Mesendoderm (in vitro differentiated cells): ENCODE results near the gene DPEP1.

Source experiments
- DNase-seq: peaks from one replicate; pipeline ENCODE4 v3.0.0; 2013
- H2AK5ac ChIP-seq: 2 replicates; pipeline ENCODE4 v1.6.1; 2013; ENCODE audit warnings: low read length, inconsistent platforms
- H2BK120ac ChIP-seq: 2 replicates; pipeline ENCODE4 v1.6.1; 2013; ENCODE audit warnings: low read depth, mild to moderate bottlenecking, low read length, moderate library complexity, mixed read lengths
- H2BK15ac ChIP-seq: replicated peaks from 2 replicates; pipeline ENCODE4 v1.6.1; 2013; ENCODE audit warnings: low read depth, mild to moderate bottlenecking, moderate library complexity
- H2BK5ac ChIP-seq: 2 replicates; pipeline ENCODE4 v1.6.1; 2013; ENCODE audit warnings: low read length, inconsistent platforms
- H3K18ac ChIP-seq: 2 replicates; pipeline ENCODE4 v1.6.1; 2013; ENCODE audit warnings: mild to moderate bottlenecking, low read length, mixed read lengths
- H3K23ac ChIP-seq: one replicate; pipeline ENCODE4 v1.6.1; 2013; ENCODE audit warnings: low read length
- H3K27ac ChIP-seq: 2 replicates; pipeline ENCODE4 v1.5.1; 2013; ENCODE audit warnings: low read depth, mild to moderate bottlenecking, inconsistent platforms, low read length, moderate library complexity
- H3K27me3 ChIP-seq: 2 replicates; pipeline ENCODE4 v1.6.1; 2013; ENCODE audit warnings: low read length, control low read depth, mild to moderate bottlenecking, inconsistent platforms; ENCODE audit not compliant: insufficient read depth, poor library complexity
- H3K36me3 ChIP-seq: 2 replicates; pipeline ENCODE4 v1.6.1; 2013; ENCODE audit warnings: low read length, inconsistent platforms; ENCODE audit not compliant: control insufficient read depth, insufficient read depth
- H3K4ac ChIP-seq: one replicate; pipeline ENCODE4 v1.6.1; 2013; ENCODE audit warnings: low read depth, mild to moderate bottlenecking, low read length, moderate library complexity
- H3K4me1 ChIP-seq: 2 replicates; pipeline ENCODE4 v1.6.1; 2013; ENCODE audit warnings: low read depth, low read length, inconsistent platforms; ENCODE audit not compliant: control insufficient read depth
- H3K4me2 ChIP-seq: 2 replicates; pipeline ENCODE4 v1.6.1; 2013; ENCODE audit warnings: low read length
- H3K4me3 ChIP-seq: 2 replicates; pipeline ENCODE4 v1.5.1; 2013; ENCODE audit warnings: mild to moderate bottlenecking, low read length
- H3K56ac ChIP-seq: one replicate; pipeline ENCODE4 v1.6.1; 2013; ENCODE audit warnings: low read length
- H3K79me1 ChIP-seq: 2 replicates; pipeline ENCODE4 v1.6.1; 2013; ENCODE audit warnings: low read length, inconsistent platforms
- H3K79me2 ChIP-seq: 2 replicates; pipeline ENCODE4 v1.6.1; 2013; ENCODE audit warnings: mild to moderate bottlenecking, low read length; ENCODE audit not compliant: control insufficient read depth, insufficient read depth
- H3K9ac ChIP-seq: 2 replicates; pipeline ENCODE4 v1.6.1; 2013; ENCODE audit warnings: low read length, inconsistent platforms
- H4K5ac ChIP-seq: one replicate; pipeline ENCODE4 v1.6.1; 2013; ENCODE audit warnings: low read length
- H4K8ac ChIP-seq: one replicate; pipeline ENCODE4 v1.6.1; 2013; ENCODE audit warnings: low read depth, mild to moderate bottlenecking, control low read depth, low read length, moderate library complexity
- WGBS: extraction: QIAGEN DNeasy Blood & Tissue Kit; methylation state at CpG from one replicate; pipeline ENCODE4 v1.1.7; 2013; ENCODE audit warnings: low lambda C conversion rate, missing lambda C conversion rate; ENCODE audit not compliant: insufficient coverage; ENCODE audit errors: extremely low coverage; 5-methylcytosine and 5-hydroxymethylcytosine counted together

The DPEP1 gene

DNA sequence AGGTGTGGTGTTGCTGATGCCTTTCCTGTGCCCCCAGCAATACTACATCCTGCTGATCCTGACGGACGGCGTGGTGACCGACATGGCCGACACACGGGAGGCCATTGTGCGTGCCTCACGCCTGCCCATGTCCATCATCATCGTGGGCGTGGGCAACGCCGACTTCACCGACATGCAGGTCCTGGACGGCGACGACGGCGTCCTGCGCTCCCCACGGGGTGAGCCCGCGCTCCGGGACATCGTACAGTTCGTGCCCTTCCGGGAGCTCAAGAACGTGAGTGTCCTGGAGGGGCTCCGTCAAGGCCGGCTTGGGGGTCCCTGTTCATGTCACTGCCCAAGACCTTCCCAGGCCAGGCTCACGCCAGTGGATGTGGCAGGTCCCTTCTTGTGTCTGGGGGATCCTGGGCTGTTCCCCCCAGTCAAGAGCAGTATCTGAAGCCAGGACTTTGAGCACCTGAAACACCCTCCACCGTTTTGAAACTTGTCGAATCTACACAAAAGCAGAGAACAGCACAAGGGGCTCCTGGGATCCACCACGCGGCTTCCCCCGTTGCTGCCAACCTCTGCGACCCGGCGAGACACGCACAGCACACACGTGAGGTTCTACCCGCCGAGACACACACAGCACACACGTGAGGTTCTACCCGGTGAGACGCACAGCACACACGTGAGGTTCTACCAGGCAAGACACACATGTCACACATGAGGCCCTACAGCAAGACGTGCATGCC is 17.9 kb upstream of the DPEP1 start:
- Histone ChIP-seq H3K4me1 (no peaks in the 10 kb centered on the region), H3K36me3 (no peaks in the 10 kb centered on the region), H2BK5ac (no peak overlapping the region), H3K27me3 (no peaks in the 10 kb centered on the region), H4K5ac (no peak overlapping the region), H3K4me3 (no peak overlapping the region), H3K4ac (no peak overlapping the region), H3K4me2 (no peak overlapping the region), H3K27ac (no peak overlapping the region), H3K79me2 (no peaks in the 10 kb centered on the region), H2BK15ac (no peak overlapping the region), H3K56ac (no peak overlapping the region), H3K23ac (no peak overlapping the region), H2BK120ac (no peak overlapping the region), H2AK5ac (no peak overlapping the region), H3K9ac (no peak overlapping the region), H3K18ac (no peak overlapping the region), H3K79me1 (no peaks in the 10 kb centered on the region), H4K8ac (no peak overlapping the region)
- no peak for DNase-seq
- WGBS = no CpG with 5 or more reads among the region's 47 CpGs

DNA sequence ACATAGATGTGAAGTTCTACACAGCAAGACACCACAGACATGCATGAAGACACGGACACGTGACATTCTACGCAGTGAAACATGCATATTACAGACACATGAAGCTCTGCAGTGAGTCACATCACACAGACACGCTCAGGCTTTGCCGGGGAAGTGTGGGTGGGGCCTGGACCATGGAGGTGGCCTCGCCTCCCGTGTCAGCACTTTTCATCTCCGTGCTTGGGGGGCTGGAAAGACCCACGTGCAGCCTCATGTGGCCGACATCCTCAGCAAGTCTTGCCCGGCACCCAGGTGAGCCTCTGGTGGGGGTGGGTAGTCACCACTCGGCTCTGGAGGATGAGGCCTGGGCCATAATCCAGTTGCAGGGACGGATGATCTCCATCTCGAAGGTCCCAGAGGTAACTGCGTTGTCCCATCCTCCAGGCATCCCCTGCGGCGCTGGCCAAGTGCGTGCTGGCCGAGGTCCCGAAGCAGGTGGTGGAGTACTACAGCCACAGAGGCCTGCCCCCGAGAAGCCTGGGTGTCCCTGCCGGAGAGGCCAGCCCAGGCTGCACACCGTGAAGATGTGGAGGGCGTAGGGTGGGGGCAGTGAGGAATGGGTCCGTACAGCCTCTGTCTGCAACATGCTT is 17.3 kb upstream of the DPEP1 start:
- Histone ChIP-seq H3K4ac (no peak overlapping the region), H3K4me2 (no peak overlapping the region), H2BK5ac (no peak overlapping the region), H3K79me1 (no peaks in the 10 kb centered on the region), H2BK120ac (no peak overlapping the region), H3K9ac (no peak overlapping the region), H4K5ac (no peak overlapping the region), H2BK15ac (no peak overlapping the region), H2AK5ac (no peak overlapping the region), H3K18ac (no peak overlapping the region), H3K27me3 (no peaks in the 10 kb centered on the region), H3K4me1 (no peaks in the 10 kb centered on the region), H3K27ac (no peak overlapping the region), H3K4me3 (no peak overlapping the region), H3K23ac (no peak overlapping the region), H3K79me2 (no peaks in the 10 kb centered on the region), H3K56ac (no peak overlapping the region), H4K8ac (no peak overlapping the region), H3K36me3 (no peaks in the 10 kb centered on the region)
- DNase-seq = no peak
- WGBS = no CpG with 5 or more reads among the region's 25 CpGs

DNA sequence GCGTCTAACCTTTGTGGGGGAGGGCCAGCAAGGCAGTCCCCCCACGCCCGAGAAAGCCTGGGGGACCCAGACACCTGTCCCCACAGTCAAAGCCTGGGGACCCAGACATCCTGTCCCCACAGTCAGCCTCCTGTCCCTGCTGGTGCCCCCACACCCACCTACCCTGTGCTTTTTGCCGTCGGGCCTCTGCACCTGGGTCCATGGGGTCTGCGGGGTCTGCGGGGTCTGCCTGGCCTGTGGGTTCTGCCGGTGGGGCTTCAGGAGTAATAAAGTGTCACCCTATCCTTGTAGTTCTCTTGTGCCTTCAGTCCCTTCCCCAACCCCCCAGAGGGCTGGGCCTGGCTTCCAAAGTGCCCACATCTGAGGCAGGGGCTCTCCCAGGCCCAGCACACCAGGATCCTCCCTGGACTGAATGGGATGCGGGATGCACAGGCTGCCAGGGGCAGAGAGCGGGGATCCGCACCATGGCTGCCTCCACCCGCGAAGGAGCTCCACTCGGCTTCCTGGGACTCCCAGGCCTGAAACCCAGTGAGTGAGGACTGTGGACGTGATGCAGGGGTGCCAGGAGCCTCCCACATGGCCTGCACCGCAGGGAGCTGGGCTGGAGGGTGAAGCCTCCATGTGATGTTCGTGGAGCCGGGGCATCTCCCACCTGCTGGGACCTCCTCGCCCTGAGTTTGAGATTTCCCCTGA is 16.3 kb upstream of the DPEP1 start:
- Histone ChIP-seq H2BK5ac (no peak overlapping the region), H2BK120ac (no peak overlapping the region), H3K4me3 (no peak overlapping the region), H3K4me1 (no peaks in the 10 kb centered on the region), H2BK15ac (no peak overlapping the region), H4K5ac (no peak overlapping the region), H3K9ac (no peak overlapping the region), H3K23ac (no peak overlapping the region), H2AK5ac (no peak overlapping the region), H3K79me2 (no peaks in the 10 kb centered on the region), H3K56ac (no peak overlapping the region), H3K4me2 (no peak overlapping the region), H3K27me3 (no peaks in the 10 kb centered on the region), H3K36me3 (no peaks in the 10 kb centered on the region), H3K4ac (no peak overlapping the region), H3K27ac (no peak overlapping the region), H3K18ac (no peak overlapping the region), H3K79me1 (no peaks in the 10 kb centered on the region), H4K8ac (no peak overlapping the region)
- no peak for DNase-seq
- no CpG with 5 or more reads among the region's 19 CpGs for WGBS

DNA sequence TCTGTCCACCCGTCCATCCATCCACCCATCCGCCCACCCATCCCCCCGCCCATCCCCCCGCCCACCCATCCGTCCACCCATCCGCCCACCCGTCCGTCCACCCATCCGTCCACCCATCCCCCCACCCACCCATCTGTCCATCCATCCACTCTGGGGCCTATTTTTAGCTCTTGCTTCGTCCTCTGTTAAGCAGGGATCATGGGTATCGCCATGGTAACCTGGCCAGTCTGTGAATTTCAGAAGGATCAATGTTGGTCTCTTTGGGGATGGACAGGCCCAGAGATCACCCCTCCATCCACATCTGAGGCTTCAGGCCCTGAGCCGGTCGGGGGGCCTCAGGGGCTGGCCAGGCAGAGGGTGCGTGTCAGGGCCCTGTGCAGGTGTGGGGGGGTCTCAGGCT is 15.2 kb upstream of the DPEP1 start:
- no peak overlapping the region for H3K23ac ChIP-seq
- H2AK5ac ChIP-seq = no peak overlapping the region
- no peak overlapping the region for H4K8ac ChIP-seq
- no peak overlapping the region for H2BK15ac ChIP-seq
- no peak overlapping the region for H3K4me3 ChIP-seq
- H3K4me2 ChIP-seq = no peak overlapping the region
- H3K18ac ChIP-seq = no peak overlapping the region
- H4K5ac ChIP-seq = no peak overlapping the region
- no CpG with 5 or more reads among the region's 14 CpGs for WGBS
- H3K79me1 ChIP-seq = no peaks in the 10 kb centered on the region
- H3K56ac ChIP-seq = no peak overlapping the region
- H3K4me1 ChIP-seq = peaks cover 3% of the 10 kb centered on the region
- no peaks in the 10 kb centered on the region for H3K27me3 ChIP-seq
- DNase-seq = peak; percentile 60
- no peak overlapping the region for H2BK5ac ChIP-seq
- H2BK120ac ChIP-seq = no peak overlapping the region
- H3K36me3 ChIP-seq = no peaks in the 10 kb centered on the region
- no peaks in the 10 kb centered on the region for H3K79me2 ChIP-seq
- H3K4ac ChIP-seq = no peak overlapping the region
- no peak overlapping the region for H3K9ac ChIP-seq
- no peak overlapping the region for H3K27ac ChIP-seq

DNA sequence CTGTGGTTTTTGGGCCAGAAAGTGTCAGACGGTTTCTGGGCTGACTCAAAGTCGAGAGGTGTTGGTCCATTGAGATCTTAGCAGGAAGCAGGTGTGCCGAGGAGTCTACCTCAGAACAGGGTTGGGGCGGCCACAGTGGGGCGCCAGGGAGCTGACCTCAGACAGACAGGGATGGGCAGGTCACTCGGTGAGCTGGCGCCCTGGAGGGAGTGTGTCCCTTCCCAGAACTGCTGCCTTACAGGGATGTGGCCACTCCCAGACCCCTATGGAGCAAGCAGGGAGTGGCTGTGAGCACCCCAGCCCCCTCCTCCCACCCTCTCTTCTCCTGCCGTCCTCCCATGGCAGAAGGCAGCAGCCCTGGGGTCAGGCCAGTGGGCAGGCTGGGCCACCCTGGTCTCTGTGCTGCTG is 14.0 kb upstream of the DPEP1 start:
- no peak overlapping the region for H2BK120ac ChIP-seq
- DNase-seq = peak; percentile 79
- H3K27me3 ChIP-seq = no peaks in the 10 kb centered on the region

More for the DNA sequence above, 14.0 kb upstream of the DPEP1 start:
- Histone ChIP-seq H2BK5ac (no peak overlapping the region), H3K4me2 (no peak overlapping the region), H3K4me3 (no peak overlapping the region), H3K4ac (no peak overlapping the region), H3K27ac (no peak overlapping the region), H3K79me2 (no peaks in the 10 kb centered on the region), H2BK15ac (no peak overlapping the region), H3K79me1 (no peaks in the 10 kb centered on the region), H2AK5ac (no peak overlapping the region), H3K9ac (no peak overlapping the region), H4K5ac (no peak overlapping the region), H3K23ac (no peak overlapping the region), H4K8ac (no peak overlapping the region), H3K56ac (no peak overlapping the region), H3K4me1 (peaks cover 3% of the 10 kb centered on the region), H3K18ac (no peak overlapping the region), H3K36me3 (no peaks in the 10 kb centered on the region)
- WGBS = no CpG with 5 or more reads among the region's 8 CpGs
